ENCODE results near the gene SLC9A8. TPM values are rescaled to one million over a fixed set of nuclear protein-coding genes. Genes with fewer than 3 reads are reported as not detected.

Gene SLC9A8
- total RNA-seq, 1 experiment from 2014 or later, result 6.7 TPM

GRCh38 chr20:49872056-49872455, 59.4 kb downstream of the SLC9A8 start:
- no peak overlapping the region for H3K4me2 ChIP-seq (ENCODE audit: low read length)
- H3K4me1 ChIP-seq (ENCODE audit: control insufficient read depth in 1 of 2, insufficient read depth in 2 of 2, low read length in 2 of 2), result no peaks in the 10 kb centered on the region
- no TSS peak for BruUV-seq (replicated peaks)
- H3K27ac ChIP-seq (ENCODE audit: low read depth, low read length), result no peak overlapping the region
- no peak for DNase-seq (ENCODE audit: low read depth, low spot score)
- ChIA-PET POLR2A (no interaction called here), RAD21 (ENCODE audit: low non-redundant PET in 1 of 2, low total read pairs in 2 of 2, uncharacterized antibody in 2 of 2, unreplicated experiment in 2 of 2) (no interaction called here), CTCF (interaction anchor here (1.0 kb wide), 1 partner anchor 16 kb away, joined by 3 read pairs; no protein-coding TSS in a partner anchor)
- H2AFZ ChIP-seq (ENCODE audit: low read depth, low read length, poor library complexity, severe bottlenecking), result no peak overlapping the region
- H3K4me3 ChIP-seq (replicated peaks in 1 of 2; ENCODE audit: low read depth in 1 of 2, low read length in 2 of 2), result no peak overlapping the region
- no peak for ATAC-seq
- TF ChIP-seq ZNF274 (IDR thresholded peaks at IDR 0.05; ENCODE audit: low read depth, low read length) (no peak), ZBTB33 (IDR thresholded peaks at IDR 0.05; ENCODE audit: extremely low read depth, insufficient replicate concordance, low read length) (no peak), CEBPB (IDR thresholded peaks at IDR 0.05; ENCODE audit: low read depth) (no peak), EZH2 (IDR thresholded peaks at IDR 0.05) (no peak), FOSL1 (IDR thresholded peaks at IDR 0.05; ENCODE audit: low read depth) (no peak), CTCF (IDR thresholded peaks at IDR 0.05 in 2 of 3, conservative IDR thresholded peaks at IDR 0.05 in 1 of 3; ENCODE audit: borderline replicate concordance in 1 of 3, insufficient read depth in 1 of 3, low read depth in 2 of 3, low read length in 2 of 3) (no peak), REST (IDR thresholded peaks at IDR 0.05; ENCODE audit: low read depth) (no peak), EZH2phosphoT487 (IDR thresholded peaks at IDR 0.05; ENCODE audit: borderline replicate concordance) (no peak)
- H3K27me3 ChIP-seq (ENCODE audit: insufficient read depth, low read length), result no peaks in the 10 kb centered on the region
- intact Hi-C loops (cut with micrococcal nuclease), result no loop called here
- no peak overlapping the region for H3K9ac ChIP-seq (ENCODE audit: low read length)
- H3K79me2 ChIP-seq (ENCODE audit: insufficient read depth, low read length), result no peaks in the 10 kb centered on the region
- no peaks in the 10 kb centered on the region for H3K9me2 ChIP-seq (ENCODE audit: insufficient read depth)
- H3K9me3 ChIP-seq (ENCODE audit: control insufficient read depth in 1 of 2, insufficient read depth in 1 of 2, low read depth in 1 of 2, low read length in 2 of 2), result no peaks in the 10 kb centered on the region
- H4K20me1 ChIP-seq (ENCODE audit: insufficient read depth), result no peaks in the 10 kb centered on the region
- H3K36me3 ChIP-seq (ENCODE audit: control insufficient read depth in 1 of 2, insufficient read depth in 2 of 2, low read length in 2 of 2), result no peaks in the 10 kb centered on the region
